Measurements from ENCODE around the gene USP15.

USP15 gene

DNA sequence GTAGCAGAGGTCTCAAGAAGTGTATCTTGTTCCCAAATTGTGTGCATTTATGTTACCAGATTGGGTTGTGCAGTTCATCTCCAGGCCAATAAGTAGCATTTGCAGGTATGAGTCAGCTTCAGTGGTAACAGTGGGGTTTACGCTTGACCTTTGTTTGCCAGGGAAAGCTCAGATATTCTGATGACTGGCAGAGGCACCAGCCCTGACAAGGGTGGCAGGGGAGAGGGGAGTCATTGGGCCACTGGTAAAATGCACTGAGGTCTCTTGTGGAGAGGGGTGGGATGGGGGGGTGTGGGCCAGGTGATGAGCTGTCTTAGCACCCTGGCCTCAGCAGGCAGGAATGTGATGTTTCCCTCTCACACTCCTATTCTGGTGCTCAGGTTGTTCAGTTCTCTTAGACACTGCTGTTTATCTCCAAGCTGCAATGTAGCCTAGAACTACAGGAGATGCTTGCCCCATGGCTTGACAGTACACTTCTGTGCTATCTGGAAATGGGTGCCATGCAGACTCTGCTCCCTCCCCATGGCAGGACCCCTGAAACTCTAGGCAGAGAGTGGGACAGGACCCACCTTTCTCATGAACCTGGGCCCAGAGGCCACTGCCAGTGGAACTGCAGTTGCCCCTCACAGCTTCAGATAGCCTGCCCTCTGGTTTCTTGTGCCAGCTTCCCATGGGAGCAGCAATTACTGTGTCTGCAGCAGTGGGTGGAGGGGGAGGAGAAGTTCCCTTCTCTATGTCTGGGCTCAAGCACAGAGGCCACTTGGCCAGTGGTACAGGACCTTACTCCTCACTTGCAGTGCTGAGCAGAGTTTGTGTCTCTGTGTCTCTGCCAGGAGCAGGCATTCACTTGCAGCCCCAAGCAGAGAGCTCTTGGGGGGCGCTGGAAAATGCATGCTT is 31.9 kb downstream of the USP15 start:
- Histone ChIP-seq H3K27me3 (no peaks in the 10 kb centered on the region), H3K9me3 (no peaks in the 10 kb centered on the region), H3K36me3 (peaks cover 18% of the 10 kb centered on the region), H3K4me1 (0 out of 2 replicates have a peak, but pooled peaks cover 2% of the 10 kb centered on the region), H3K4me3 (ENCODE audit: low read depth, low read length) (no peak overlapping the region)
- TF ChIP-seq, protein P1, sequence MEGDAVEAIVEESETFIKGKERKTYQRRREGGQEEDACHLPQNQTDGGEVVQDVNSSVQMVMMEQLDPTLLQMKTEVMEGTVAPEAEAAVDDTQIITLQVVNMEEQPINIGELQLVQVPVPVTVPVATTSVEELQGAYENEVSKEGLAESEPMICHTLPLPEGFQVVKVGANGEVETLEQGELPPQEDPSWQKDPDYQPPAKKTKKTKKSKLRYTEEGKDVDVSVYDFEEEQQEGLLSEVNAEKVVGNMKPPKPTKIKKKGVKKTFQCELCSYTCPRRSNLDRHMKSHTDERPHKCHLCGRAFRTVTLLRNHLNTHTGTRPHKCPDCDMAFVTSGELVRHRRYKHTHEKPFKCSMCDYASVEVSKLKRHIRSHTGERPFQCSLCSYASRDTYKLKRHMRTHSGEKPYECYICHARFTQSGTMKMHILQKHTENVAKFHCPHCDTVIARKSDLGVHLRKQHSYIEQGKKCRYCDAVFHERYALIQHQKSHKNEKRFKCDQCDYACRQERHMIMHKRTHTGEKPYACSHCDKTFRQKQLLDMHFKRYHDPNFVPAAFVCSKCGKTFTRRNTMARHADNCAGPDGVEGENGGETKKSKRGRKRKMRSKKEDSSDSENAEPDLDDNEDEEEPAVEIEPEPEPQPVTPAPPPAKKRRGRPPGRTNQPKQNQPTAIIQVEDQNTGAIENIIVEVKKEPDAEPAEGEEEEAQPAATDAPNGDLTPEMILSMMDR (IDR thresholded peaks at IDR 0.05; ENCODE audit: low read depth, low read length): no peak
- DNase-seq: peak; percentile 51

DNA sequence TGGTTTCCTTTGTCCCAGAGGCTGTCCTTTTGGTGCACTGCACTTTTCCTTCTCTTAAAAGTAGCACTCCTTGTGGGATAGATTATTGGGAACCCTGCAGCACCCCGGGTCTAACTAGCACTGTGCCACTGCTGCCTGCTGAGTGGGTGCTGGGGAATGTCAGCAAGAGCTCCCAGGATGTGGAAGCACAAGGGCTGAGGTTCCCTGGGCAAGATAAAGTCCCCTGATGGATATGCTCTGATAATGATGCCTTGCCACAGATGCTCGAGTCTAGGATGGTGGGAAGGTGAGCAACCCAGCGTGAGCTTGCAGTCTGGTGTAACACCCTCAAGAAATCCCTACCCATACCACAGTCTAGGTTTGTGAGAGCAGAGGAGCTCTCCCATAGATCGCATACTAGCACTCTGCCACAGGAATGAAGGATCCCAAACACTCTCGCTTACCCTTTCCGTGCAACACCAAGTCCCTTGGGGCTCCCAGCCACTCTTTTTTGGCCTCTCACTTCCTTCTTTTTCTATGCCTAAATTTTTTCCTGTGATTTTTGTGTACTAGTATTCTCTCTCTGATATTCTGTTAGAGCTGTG is 32.6 kb downstream of the USP15 start:
- no peak for DNase-seq
- H3K4me3 ChIP-seq (ENCODE audit: low read depth, low read length): no peak overlapping the region
- no peaks in the 10 kb centered on the region for H3K9me3 ChIP-seq
- H3K27me3 ChIP-seq: no peaks in the 10 kb centered on the region
- TF ChIP-seq, protein P1 (IDR thresholded peaks at IDR 0.05; ENCODE audit: low read depth, low read length): no peak
- H3K36me3 ChIP-seq: peaks cover 19% of the 10 kb centered on the region
- H3K4me1 ChIP-seq: 0 out of 2 replicates have a peak, but pooled peaks cover 2% of the 10 kb centered on the region

DNA sequence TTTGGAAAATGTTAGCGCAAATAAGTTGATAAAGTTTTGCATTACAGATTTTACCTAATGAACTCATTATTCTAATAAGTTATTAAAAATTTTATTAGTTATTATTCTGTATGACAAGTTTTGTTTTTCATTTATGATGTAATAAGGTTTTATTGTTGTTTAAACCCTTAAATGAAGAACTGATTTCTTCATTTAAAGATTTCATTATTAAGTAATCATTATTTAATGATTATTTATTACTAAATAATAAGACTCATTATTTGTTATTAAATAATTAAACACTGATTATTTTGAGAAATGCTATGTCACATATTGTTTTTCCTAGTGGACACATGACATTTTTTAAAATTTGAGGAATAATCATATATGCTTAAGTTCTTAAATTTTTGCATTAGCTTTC is 34.2 kb downstream of the USP15 start:
- peaks cover 19% of the 10 kb centered on the region for H3K36me3 ChIP-seq

DNA sequence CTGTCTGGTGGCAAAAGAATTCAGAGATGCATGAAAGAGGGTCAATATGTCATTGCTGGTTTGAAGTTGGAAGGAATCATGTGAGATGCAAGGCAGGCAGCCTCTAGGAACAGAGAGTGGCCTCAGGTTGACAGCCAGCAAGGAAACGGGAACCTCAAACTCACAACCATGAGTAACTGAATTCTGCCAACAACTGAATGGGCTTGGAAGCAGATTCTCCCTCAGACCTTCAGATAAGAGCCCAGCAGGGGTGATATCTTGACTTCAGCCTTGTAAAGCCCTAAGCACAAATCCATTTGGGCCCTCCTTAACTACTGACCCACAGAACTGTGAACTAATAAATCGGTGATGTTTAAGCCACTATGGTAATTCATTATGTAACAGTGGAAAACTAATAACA is 35.8 kb downstream of the USP15 start:
- TF ChIP-seq, protein P1 (IDR thresholded peaks at IDR 0.05; ENCODE audit: low read depth, low read length): no peak
- peaks cover 19% of the 10 kb centered on the region for H3K36me3 ChIP-seq

More for the DNA sequence above, 34.2 kb downstream of the USP15 start:
- Histone ChIP-seq H3K4me1 (0 out of 2 replicates have a peak, but pooled peaks cover 2% of the 10 kb centered on the region), H3K4me3 (ENCODE audit: low read depth, low read length) (no peak overlapping the region), H3K27me3 (no peaks in the 10 kb centered on the region), H3K9me3 (no peaks in the 10 kb centered on the region)
- TF ChIP-seq, protein P1 (IDR thresholded peaks at IDR 0.05; ENCODE audit: low read depth, low read length): no peak
- no peak for DNase-seq

DNA sequence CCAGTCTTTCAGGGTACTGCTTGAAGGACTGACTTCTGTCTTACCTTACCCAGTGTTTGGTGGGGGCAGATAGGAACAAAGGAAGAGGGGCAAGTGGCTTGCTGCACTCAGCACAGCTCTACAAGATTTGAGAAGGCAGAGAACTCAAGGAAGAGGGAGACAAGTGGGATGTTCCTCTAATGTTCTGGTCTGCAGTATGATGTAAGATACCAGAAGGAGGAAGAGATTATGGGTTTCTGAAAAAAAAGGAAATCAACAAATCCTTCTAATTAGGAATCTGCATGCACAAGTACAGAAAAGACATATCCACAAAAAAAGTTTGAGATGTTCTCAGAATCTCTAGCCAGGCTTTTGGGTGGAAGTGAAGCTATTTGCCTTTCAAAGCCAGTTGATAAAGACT is 37.1 kb downstream of the USP15 start:
- Histone ChIP-seq H3K4me1 (0 out of 2 replicates have a peak, but pooled peaks cover 2% of the 10 kb centered on the region), H3K9me3 (no peaks in the 10 kb centered on the region), H3K36me3 (peaks cover 19% of the 10 kb centered on the region), H3K27me3 (no peaks in the 10 kb centered on the region), H3K4me3 (ENCODE audit: low read depth, low read length) (no peak overlapping the region)
- TF ChIP-seq, protein P1 (IDR thresholded peaks at IDR 0.05; ENCODE audit: low read depth, low read length): no peak
- no peak for DNase-seq

More for the DNA sequence above, 35.8 kb downstream of the USP15 start:
- DNase-seq: no peak
- no peak overlapping the region for H3K4me3 ChIP-seq (ENCODE audit: low read depth, low read length)
- H3K27me3 ChIP-seq: no peaks in the 10 kb centered on the region
- H3K9me3 ChIP-seq: no peaks in the 10 kb centered on the region
- H3K4me1 ChIP-seq: 0 out of 2 replicates have a peak, but pooled peaks cover 2% of the 10 kb centered on the region

All from BE2C (cell line).